Measurements from ENCODE around the gene ENTREP3. TPM values are rescaled to one million over a fixed set of nuclear protein-coding genes. Genes with fewer than 3 reads are reported as not detected.
A peak's percentile ranks its signal among the peaks of the same experiment; 100 is the strongest.

The ENTREP3 gene
- total RNA-seq, 4 donors from 2014 or later: 5.3 to 28.2 (median 11.7) TPM

GRCh38 chr1:155208541-155209311, 46.6 kb downstream of the ENTREP3 start, which contains the start of gene MTX1:
TSS of gene MTX1 (plus strand) at chr1:155208695. CDS start at chr1:155208805, 110 bp downstream.
- no peaks in the 10 kb centered on the region for H3K4me1 ChIP-seq
- TF ChIP-seq, protein P1, sequence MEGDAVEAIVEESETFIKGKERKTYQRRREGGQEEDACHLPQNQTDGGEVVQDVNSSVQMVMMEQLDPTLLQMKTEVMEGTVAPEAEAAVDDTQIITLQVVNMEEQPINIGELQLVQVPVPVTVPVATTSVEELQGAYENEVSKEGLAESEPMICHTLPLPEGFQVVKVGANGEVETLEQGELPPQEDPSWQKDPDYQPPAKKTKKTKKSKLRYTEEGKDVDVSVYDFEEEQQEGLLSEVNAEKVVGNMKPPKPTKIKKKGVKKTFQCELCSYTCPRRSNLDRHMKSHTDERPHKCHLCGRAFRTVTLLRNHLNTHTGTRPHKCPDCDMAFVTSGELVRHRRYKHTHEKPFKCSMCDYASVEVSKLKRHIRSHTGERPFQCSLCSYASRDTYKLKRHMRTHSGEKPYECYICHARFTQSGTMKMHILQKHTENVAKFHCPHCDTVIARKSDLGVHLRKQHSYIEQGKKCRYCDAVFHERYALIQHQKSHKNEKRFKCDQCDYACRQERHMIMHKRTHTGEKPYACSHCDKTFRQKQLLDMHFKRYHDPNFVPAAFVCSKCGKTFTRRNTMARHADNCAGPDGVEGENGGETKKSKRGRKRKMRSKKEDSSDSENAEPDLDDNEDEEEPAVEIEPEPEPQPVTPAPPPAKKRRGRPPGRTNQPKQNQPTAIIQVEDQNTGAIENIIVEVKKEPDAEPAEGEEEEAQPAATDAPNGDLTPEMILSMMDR (IDR thresholded peaks at IDR 0.05): no peak
- peak; percentile 27 to 79 for TF ChIP-seq POLR2A (IDR thresholded peaks at IDR 0.05)

DNA sequence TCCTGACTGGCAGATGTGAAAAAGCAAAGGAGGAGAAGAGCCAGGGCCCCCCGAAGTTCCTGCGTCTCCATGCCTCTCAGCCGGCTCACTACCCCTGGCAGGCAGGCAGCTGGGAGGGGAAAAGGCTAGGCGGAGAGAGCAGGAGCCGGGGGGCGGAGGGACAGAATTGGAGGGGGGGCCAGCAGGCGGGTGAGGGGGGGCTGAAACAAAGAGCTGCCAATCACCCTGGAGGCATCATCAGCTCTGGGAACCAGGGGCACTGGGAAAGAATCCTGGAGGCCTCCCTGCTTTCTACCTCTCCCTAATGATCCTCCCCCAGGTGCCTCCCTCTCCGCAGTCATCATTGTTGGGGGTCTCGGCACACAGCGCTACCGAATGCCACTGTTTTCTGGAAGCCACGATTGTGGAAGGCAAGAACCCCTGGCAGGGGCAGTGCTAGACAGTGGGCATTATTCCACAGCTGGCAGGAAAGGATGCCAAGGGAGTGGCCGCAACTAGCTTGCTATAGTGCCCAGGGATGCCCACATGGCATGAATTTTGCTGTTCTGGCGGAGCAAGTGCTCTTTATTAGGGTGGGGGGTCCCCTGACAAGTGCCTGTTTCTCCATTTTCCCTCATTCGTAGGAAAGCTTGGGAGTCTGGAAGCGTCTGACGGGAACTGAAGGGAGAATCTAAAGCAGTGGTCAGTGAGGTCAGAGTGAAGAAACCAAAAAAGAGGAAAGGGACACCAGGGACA, 47.3 kb downstream of the ENTREP3 start, which contains the start of gene THBS3:
TSS of gene THBS3 (minus strand) at position 92 of the 735 bp plus-strand sequence. CDS start at position 71, 21 bp downstream.
- intact Hi-C loops (cut with DNase I; ENCODE audit: low total_unique reads): no loop called here

More at GRCh38 chr1:155208541-155209311, 46.6 kb downstream of the ENTREP3 start, which contains the start of gene MTX1:
- Histone ChIP-seq H3K27ac (peak within 1 kb of the TSS; percentile 99), H3K4me3 (peak within 1 kb of the TSS; percentile 62 to 76), H3K27me3 (no peaks in the 10 kb centered on the region), H3K36me3 (no peaks in the 10 kb centered on the region), H3K9me3 (no peaks in the 10 kb centered on the region)
- intact Hi-C loops (cut with DNase I; ENCODE audit: low total_unique reads): no loop called here
- peak; percentile 93 to 96 for DNase-seq

GRCh38 chr1:155206891-155207805, 48.1 kb downstream of the ENTREP3 start:
- Histone ChIP-seq H3K9me3 (no peaks in the 10 kb centered on the region), H3K27ac (peak overlapping the region; percentile 99), H3K4me3 (peak overlapping the region; percentile 62 to 76), H3K4me1 (no peaks in the 10 kb centered on the region), H3K27me3 (no peaks in the 10 kb centered on the region), H3K36me3 (no peaks in the 10 kb centered on the region)
- intact Hi-C loops (cut with DNase I; ENCODE audit: low total_unique reads): loop anchor here (1.0 kb wide), 1 partner anchor 20 kb away; no protein-coding TSS in a partner anchor
- peak; percentile 86 to 87 for DNase-seq
- TF ChIP-seq, protein P1 (IDR thresholded peaks at IDR 0.05): peak; percentile 85 to 94 (median 88)
- peak in 1 of 2 donors; percentile 36 for TF ChIP-seq POLR2A (IDR thresholded peaks at IDR 0.05)

More for the DNA sequence above, 47.3 kb downstream of the ENTREP3 start, which contains the start of gene THBS3:
- no peaks in the 10 kb centered on the region for H3K36me3 ChIP-seq
- no peak for TF ChIP-seq POLR2A (IDR thresholded peaks at IDR 0.05)
- TF ChIP-seq, protein P1 (IDR thresholded peaks at IDR 0.05): no peak
- no peaks in the 10 kb centered on the region for H3K9me3 ChIP-seq
- peak within 1 kb of the TSS; percentile 62 to 76 for H3K4me3 ChIP-seq
- DNase-seq: peak; percentile 71 to 75
- H3K4me1 ChIP-seq: no peaks in the 10 kb centered on the region
- no peaks in the 10 kb centered on the region for H3K27me3 ChIP-seq
- H3K27ac ChIP-seq: peak within 1 kb of the TSS; percentile 99

DNA sequence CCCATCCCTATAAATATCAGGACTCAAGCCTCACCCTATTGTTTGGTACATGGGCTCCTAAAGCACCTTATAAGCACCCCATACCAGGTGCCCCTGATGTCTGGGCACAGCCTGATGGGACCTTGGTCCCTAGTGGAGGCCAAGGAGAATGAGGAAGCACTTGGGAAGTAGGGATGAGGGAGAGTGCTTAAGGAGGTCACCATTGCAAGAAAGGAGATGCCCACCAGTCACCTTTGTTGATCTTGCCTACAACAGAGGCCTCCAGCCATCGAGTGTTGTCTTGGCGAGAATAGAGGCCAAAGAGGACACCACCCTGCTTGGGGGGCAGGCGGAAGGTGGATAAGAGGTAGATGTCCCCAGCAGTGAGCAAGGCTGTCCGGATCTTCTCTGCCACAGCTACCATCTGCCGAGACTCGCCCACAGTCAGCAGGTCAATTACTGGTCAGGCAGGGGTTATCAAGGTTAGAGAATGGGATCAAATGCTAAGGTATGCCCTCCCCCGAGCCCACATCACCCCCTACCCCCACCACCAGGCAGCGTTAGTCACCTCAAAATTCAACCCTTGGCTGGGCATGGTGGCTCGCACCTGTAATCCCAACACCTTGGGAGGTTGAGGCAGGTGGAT, 49.2 kb downstream of the ENTREP3 start:
- Histone ChIP-seq H3K4me3 (no peak overlapping the region), H3K36me3 (no peaks in the 10 kb centered on the region)
- TF ChIP-seq, protein P1 (IDR thresholded peaks at IDR 0.05): no peak
- TF ChIP-seq POLR2A (IDR thresholded peaks at IDR 0.05): no peak

More for the DNA sequence above, 49.2 kb downstream of the ENTREP3 start:
- Histone ChIP-seq H3K9me3 (no peaks in the 10 kb centered on the region), H3K4me1 (no peaks in the 10 kb centered on the region), H3K27me3 (no peaks in the 10 kb centered on the region), H3K27ac (peak overlapping the region; percentile 99)
- intact Hi-C loops (cut with DNase I; ENCODE audit: low total_unique reads): loop anchor here (1.0 kb wide), 1 partner anchor 21 kb away; no protein-coding TSS in a partner anchor
- no peak for DNase-seq
